ENCODE results near the gene BARHL1.
"Not testable (repeated sequence)": the region's sequence is repeated elsewhere in the genome, so short reads cannot be mapped to it uniquely, and the experiment has no call there.

BARHL1 gene

DNA sequence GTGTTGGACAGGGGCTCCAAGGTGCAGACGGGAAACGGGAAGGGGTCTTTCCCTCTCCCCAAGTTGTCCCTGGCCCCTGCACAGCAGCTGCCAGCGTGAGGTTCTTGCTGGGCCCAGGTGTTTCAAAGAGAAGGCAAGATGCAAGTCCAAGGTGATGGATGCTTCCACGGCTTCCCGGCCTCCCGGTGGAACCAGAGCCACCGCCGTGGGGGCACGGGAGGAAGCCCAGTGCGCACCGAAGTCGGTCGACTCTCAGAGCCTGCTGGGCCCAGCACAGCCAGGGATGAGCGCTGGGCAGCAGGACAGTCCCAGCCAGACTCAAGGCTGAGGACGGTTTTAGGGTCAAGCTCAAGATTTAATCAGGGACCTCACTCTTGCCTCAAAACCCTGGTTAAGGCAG lies 25.2 kb upstream of the BARHL1 start:
- DNase-seq = no peak

DNA sequence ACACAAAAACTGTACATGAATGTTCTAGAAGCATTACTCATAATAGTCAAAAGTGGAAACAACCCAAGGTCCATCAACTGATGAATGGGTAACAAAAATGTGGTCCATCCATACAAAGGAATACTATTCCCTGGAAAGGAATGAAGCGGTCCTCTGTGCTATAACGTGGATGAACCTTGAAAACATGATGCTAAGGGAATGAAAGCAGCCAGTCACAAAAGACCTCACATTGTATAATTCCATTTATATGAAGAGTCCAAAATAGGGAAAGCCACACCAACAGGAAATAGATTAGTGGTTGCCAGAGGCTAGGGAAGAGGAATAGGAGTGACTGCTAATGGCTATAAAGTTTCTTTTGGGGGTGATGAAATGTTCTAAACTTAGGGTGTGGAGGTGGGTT lies 22.7 kb upstream of the BARHL1 start:
- no peak for DNase-seq

DNA sequence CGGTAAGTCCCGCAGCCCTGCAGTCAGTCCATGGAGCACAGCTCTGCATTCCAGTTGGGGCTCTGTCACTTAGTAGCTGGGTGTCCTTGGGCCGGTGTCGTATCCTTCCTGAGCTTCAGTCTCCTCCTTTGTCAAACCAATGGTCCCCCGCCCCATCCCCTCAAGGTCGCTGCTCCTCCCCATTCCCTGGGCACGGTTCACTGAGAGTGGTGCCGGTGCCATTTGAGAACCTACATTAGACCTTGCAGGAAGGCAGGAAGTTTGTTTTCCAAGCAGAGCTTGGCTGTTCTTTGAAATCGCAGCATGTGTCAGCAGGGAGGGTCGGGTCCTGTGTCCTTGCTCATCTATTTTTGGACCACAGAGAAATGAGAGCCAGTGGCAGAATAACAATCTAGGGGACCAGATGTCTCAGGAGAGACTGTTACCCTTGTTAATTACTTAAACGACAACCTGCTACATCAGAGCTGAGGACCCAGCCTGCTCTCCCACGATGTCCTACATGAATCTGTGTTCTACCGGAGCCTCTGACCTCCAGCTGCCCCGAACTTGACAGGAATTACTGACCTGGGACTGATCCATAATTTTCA lies 21.7 kb upstream of the BARHL1 start:
- DNase-seq = no peak

DNA sequence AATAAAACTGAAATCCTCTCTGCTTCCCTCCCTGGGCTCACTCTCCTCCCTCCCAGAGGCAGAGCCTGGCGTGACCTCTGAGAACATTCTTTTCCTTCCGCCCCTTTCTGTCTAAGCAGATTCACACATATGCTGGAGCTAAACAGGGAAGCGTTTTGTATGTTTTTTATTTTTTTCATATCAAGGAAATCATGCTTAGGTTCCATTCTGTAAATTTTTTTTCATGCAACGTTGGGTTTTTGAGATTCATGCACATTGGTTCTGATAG lies 20.2 kb upstream of the BARHL1 start:
- no peak for DNase-seq

DNA sequence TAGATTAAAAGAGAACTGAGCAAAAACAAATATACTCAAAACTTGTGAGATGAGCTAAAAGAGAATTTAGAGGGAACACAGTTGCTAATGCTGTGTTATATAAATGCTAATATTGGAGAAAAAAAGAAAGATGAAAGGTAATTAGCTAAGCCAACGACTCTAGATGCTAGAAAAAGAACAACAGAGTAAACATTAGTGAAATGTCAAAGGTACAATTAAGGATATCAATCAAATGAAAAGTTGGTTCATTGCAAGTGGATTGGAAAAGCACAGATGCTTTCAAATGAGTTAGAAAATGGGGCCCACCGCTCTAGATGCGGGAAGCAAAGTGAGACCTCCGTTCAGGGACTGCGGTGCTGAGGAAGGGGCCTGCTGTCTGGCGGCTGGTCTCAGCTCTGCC lies 17.9 kb upstream of the BARHL1 start:
- DNase-seq = no peak

DNA sequence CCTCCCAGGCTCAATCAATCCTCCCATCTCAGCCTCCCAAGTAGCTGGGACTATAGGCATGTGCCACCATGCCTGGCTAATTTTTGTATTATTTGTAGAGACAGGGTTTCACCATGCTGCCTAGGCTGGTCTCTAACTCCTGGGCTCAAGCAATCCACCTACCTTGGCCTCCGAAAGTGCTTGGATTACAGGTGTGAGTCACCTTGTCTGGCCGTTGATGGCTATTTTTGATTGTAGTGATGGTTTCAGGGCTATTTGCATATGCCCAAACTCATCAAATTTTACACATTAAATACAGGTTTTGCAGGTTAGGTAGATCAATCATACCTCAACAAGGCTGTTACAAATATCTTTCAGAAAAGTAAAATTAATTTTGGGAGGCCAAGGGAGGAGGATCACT lies 13.6 kb upstream of the BARHL1 start:
- DNase-seq = not testable (repeated sequence)

DNA sequence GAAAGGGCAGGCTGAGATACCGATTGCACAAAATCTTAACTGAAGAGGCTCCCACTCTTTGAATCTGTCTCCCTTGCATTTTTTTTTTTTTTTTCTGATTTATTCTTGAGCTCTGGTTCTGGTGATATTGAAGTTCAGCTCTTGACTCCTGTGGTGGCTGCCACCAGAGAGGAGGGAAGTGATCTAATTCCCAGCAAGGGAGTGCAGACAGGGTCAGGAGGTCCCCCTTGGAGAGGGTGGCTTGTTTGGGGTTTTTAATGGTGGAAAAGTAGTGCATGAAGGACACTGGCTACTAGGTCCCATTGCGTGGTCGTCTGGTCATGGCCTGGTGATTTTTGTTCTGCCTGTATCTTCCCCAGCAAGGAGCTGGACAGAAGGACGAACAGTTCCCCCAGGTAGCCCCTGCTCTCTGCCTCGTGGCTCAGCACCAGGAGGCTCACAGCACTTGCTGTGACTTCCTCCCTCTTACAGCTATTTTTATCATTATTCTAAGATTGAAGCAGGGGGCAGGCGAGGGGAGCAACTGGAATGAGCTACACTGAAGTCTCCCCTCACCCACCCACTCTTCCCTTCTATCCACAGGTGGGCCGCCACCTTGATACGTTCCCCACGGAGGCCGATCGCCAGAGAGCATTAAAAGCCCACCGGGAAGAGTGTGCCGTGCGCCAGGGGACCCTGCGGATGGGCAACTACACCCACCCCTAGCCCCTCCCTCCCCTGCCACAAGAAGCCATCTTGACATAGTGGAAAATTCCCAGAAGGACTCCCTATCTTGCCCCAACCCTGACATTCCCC lies 10.4 kb upstream of the BARHL1 start:
- no peak for DNase-seq

DNA sequence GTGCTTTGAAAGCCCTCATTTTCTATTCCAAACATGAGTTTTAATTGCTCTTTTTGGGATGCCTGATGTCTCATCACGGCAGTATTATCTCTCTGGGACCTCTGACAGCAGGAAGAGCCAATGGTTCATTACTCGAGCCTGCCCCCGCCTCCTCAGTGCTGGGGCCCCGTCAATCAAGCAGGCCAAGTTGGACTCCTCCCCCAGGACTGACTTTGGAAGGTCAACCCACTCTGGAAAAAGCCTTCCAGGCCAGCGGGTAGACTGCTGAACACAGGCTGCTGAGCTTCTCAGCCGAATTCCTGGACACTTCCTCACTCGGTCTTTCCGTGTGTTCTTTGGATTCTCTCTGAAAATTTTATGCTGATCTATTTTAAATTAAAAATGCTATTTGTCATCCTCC lies 9.5 kb upstream of the BARHL1 start:
- DNase-seq = no peak

DNA sequence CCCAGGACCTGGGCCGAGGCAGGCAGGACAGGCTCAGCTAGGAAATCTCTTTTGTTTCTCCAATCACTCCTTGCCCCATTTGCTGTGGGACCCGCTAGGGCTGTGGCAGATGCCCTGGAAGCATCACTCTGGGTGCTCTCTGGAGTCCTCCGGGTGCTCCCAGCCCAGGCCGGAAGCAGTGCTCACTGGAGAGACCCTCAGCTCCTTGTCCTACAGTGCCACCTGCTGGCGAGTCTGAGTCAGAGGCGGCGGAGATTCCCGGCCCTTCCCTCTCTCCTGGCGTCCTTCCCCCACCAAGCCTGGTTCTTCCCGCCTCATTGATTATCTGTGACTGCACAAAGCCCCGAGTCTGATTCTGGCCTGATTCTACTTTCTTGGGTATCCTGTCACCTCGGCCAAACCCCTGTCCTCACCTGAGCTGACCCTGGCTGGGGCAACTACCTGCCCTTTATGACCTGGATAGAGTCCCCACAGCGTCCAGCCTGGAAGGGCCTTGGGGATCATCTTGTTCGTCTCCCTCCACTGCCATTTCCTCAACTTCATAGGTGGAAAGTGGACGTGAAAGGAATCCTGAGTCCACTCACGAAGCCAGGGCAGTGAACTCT lies 7.3 kb upstream of the BARHL1 start:
- peak; percentile 42 to 84 for DNase-seq

DNA sequence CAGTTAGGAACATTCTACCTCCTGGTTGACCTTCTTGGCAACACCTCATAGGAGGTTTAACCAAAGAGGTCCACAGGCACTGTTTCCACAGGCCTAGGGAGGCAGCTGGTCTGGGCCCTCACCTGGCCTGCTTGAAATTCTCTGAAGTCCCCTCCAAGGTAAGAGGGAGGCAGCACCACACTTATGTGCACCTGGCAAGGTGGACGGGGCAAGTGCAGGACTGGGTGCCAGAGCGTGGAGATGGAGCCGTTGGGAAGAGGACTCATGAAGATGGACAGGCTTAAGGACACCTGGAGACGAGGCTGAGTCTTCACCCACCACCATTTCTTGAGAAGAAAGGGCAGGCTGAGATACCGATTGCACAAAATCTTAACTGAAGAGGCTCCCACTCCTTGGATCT lies 6.6 kb upstream of the BARHL1 start:
- no peak for DNase-seq

DNA sequence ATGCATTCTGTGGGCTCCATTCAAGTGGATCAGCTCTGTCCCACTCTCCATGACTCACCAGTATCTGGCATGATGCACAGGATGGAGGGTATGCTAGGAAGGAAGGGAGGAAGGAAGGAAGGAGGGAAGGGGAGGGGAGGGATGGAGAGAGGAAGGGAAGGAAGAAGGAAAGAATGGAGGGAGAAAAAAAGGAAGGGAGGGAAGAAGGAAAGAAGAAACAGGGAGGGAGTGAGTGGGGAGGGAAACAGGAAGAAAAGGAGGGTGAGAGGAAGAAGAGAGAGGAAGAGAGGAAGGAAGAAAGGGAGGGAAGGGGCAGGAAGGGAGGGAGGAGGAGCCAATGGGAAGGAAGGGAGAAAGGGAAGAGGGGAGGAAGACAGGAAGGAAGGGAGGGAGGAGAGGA lies 5.3 kb upstream of the BARHL1 start:
- no peak for DNase-seq

DNA sequence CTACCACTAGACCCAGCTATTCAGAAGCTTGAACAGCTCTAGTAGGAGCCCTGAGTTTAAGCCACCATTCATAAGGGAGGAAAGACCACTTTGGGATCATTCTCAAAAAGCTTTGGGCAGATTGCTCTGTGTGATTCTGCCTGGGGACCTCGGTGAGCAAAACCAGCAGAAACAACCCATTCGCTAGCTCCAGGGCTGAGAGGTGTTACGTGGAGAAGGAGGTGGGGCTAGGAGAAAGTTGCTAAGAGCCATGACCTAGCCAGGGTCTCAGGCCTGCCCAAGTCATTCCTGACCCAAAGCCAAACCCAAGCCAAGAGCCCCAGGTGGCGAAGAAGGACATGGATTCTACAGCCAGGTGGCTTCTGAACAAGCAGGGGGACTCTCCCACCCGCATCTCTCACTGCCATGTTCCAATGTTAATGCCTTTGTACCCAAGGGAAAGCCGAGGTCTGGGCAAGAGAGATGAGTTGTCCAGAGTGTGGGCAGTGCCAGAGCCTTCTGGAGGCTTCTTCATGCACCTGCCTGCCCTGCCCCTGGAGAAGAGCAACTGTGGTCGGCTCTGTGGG lies 4.0 kb upstream of the BARHL1 start:
- no peak for DNase-seq

DNA sequence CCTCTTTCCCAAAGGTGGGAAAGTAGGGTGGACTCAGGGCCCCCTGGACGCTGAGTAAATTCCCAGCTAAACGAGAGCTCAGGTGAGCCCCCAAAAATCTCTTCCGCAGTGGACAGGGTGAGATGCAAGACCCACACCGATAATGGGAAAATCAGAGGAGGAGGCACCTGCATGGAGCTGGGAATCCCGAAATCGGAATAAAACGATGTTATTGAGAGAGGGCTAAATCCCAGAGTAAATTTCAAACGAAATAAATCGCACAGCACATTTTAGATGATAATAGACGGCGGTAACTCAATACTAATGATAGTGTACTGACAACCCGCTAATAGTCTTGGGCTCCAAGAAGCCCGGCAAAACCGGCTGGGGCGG lies 3.0 kb upstream of the BARHL1 start:
- DNase-seq = no peak

DNA sequence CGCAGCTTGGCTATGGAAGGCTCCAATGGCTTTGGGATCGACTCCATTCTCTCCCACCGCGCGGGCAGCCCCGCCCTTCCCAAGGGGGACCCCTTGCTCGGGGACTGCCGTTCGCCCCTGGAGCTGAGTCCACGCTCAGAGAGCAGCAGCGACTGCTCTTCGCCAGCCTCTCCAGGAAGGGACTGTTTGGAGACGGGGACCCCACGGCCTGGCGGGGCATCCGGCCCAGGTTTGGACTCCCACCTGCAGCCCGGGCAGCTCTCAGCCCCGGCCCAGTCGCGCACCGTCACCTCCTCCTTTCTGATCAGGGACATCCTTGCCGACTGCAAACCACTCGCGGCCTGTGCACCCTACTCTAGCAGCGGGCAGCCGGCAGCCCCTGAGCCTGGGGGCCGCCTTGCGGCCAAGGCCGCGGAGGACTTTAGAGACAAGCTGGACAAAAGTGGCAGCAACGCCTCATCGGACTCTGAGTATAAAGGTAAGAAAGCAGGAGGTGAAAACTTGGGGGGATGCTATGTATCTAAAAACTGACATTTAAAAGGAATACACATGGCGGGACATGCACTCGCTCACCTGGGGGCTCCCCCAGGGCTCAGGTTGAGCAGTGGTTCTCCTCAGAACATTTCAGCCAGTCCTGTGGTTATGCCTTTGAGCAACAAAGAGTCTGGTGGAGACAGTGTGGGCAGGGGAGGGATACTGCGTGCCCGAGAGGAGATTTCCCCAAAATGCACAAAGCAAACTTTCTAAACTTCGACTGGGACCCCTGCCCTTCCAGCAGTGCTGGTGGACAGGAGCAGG lies 579 bp downstream of the BARHL1 start:
- no peak for DNase-seq

DNA sequence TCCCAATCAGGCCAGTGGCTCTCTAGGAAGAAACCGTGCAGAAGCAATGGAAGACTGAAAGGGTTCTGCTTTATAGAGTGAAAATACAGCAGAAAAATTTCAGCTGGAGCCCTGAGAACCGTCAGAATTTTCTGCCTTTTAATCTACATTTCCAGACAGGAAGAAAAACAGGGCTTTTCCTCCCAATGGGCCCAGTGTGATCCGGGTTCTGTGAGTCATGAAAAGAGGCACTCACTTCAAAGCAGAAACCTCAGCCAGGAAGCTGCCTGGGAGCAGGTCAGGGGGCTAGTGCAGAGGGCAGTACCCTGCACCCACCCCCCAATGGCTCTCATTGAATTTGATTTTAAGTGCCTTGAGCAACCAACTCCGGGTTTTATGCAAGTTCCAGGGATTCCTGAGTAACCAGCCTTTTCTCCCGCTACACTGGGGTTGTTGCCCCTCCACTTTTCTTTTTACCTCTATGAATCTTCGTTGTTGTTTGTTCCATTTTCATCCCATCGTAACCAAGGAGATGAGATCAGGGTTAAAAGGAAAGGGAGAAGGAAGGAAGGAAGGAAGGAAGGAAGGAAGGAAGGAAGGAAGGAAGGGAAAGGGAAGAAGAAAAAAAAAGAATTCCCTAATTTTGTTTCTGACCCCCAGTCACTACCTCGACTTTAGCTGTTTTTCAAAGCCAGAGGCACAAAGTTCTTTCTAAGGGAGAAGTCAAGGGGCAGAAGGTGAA lies 1.3 kb downstream of the BARHL1 start:
- no peak for DNase-seq

DNA sequence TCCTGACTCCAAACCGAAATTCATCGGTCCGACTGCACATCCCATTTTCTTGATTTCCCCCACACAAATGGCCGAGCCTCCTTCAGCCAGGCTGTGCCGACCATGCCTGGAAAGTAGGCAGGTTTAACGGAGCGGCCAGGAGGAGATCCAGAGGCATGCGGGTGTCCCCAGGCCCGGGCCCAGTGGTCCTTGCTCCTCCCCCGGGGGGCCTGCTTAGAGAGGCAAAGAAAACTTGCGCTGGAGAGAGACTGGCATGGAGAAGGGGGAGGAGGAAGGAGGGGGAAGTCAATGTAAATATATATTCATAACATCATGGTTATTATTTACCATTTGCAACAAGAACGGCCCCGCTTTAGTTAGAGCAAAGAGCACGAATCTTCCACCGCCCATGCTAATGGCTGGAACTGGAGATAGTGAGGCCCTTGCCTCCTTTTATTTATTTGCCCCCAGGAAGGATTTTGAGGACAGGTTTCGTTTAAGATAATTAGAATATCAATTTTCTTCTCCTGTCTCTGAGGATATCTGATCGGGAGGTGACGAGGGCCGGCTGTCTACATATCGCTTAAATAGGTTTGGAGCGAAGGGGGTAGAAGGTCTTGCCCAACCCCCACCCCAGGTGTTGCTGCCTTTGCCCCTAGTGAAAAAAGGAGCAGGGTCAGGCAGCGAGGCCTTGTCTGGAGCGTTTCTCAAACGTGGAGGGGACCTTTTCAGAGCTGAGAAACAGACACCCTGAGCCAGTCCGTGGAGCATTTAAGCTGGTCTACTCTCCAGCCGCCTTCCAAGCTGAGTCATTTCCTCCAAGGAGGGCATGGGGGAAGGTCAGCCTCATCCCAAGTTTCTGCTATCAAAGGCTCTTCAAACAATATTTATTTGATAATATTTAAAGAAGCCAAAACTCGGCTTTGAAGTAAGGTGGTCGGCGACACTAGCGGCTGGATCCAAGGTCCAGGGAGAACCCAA lies 2.5 kb downstream of the BARHL1 start:
- DNase-seq = no peak

DNA sequence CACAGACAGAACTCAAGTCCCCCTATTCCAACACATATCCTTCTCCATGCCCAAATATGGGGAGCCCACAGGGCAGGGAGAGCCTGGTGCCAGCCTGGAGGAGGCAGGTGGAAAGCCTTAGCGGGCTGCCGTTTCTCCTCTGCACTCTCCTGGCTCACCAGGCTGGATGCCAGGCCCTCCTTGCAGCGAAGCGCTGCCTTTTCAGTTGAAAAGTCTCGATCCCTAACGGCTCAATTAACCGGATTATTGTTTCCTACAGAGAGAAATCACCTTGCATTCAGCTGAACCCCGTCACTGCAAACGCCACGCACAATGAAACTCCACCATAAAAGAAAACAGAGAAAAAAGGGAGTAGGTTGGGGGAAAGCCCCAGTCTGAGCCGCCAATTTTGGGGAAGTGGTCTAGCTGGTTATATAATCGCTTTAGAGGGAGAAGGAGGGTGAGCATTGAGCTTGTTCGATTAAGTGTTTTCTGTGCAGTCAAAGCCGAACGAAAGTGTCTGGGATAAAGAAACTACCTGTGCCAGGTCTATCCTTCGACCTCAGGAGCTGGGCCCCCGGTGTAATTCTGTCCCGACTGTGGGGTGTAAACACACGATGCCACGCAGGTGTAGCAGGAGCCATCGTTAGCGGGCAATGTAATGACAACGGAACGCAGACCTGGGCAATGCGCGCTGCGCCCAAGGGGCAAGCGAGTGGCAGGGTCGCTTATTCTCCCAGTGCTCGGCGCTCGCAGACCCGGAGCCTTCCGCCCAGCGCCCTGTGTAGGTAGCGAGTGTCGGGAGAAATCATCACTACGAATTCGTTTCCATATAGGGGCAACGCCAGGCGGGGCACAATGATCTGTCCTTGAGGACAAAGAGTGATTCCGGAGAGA lies 3.8 kb downstream of the BARHL1 start:
- no peak for DNase-seq

DNA sequence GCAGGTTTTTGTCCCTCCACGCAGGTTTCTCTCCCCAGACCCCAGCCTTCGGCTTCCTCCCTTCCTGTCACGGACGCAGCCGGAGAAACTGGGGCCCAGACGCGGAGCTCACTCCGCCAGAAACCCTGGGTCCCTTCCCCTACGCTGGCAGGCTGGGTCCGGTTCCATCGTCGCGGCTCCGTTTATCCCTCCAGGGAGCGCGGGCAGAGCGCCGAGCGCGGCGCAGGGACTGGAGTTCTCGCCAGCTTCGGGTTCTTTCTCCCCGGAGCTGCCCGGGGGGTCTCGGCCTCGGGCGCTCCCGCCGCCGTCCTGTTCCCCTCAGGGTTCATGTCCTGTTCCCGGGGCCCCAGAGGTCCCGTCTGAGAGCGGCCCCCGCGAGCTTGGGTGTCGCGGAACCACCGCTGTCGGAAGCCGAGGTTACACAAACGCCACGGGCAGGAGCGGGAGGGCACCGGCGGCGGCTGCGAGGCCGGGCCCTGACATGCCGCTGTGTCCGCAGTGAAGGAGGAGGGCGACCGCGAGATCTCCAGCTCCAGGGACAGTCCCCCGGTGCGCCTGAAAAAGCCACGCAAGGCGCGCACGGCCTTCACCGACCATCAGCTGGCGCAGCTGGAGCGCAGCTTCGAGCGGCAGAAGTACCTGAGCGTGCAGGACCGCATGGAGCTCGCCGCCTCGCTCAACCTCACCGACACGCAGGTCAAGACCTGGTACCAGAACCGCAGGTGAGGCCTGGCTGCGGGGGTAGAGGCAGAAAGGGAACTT lies 4.6 kb downstream of the BARHL1 start:
- no peak for DNase-seq

DNA sequence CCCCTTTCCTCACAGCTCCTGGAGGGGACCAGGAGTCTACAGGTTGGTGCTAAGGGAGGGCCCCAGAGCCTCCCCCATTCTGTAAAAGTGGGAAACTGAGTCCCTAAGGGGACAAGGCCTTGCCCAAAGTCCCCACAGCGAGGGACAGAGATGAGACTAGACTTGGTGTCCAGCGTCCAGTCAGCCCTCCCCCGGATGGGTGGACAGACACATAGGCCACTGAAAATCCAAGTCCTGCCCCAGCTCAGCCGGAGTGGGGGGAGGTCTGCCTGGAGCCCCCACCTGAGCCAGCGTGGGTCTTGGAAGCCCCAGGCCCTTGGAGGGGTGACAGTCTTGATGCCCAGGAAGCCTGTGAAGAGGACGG lies 5.2 kb downstream of the BARHL1 start:
- DNase-seq = no peak

DNA sequence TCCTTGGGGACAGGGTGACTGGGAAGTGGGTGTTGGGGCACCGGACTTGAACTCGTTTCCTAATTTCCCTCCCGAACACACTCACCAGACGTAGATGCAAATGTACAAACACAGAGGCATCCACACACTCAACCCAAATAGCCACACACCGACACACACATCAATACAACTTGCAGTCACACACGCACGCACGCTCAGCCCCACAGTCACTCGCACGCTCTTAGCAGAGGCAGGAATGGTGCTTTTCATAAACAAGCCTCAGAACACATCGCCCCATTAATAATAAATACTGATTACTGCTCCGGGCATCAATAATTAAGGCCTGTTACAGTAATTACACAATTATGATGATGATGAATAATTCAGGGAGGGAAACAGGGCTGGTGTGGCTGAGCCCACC lies 5.7 kb downstream of the BARHL1 start:
- DNase-seq = no peak
